H54 (cell line): ENCODE results near the gene MRPL54.

ENCODE experiments used
- DNase-seq: peaks from one replicate; pipeline ENCODE4 v3.0.0; 2011; ENCODE audit warnings: low spot score, mixed read lengths; ENCODE audit not compliant: insufficient read length
- FAIRE-seq: peaks from 3 replicates; lab custom pipeline; 2011; peaks lifted over from hg19 to GRCh38; lab: Jason Lieb, UNC
- POLR2A ChIP-seq: IDR thresholded peaks from 2 replicates; pipeline ENCODE4 v1.6.1; 2011; ENCODE audit warnings: low read depth, mild to moderate bottlenecking, low read length

Gene MRPL54

GRCh38 chr19:3762501-3763459, at the start of gene MRPL54:
Gene MRPL54 (plus strand): TSS chr19:3762682. CDS start chr19:3762701, 19 bp downstream.
- TF ChIP-seq POLR2A = peak; percentile 25; the same call in 1 of the 2 replicates
- FAIRE-seq (peak; percentile 81), DNase-seq (peak; percentile 98)

- no peak for TF ChIP-seq POLR2A
- no peak for FAIRE-seq
- no peak for DNase-seq
Measured at GRCh38 chr19:3716147-3716668, 46.3 kb upstream of the MRPL54 start.

GRCh38 chr19:3719868-3720267, 42.6 kb upstream of the MRPL54 start:
- no peak for TF ChIP-seq POLR2A
- FAIRE-seq (no peak), DNase-seq (no peak)

DNA sequence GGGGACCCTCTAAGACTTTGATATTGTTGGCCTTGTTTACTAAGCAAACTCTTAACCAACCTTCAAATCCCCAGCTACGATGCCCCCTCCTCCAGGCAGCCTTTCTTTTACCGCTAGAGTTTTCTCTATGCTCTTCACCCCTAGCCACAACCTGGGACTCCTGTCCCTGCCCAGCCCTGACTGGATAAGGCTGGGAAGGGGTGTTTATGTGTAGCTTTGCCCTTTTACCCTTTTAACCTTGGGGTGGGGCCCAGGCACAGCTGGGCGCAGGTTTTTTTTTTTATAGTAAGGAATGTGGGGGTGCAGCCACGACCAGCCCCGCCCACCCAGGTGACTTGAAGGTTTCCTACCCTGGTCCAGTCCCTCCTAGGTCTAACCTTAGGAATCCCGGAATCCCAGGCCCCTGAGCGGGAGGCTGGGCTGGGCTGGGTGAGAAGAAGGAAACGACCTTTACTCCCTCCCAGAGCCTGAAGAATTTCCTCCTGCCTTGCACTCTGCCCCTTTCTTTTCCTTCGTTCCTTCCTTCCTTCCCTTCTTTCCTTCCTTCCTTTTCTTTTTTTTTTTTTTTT, 42.0 kb upstream of the MRPL54 start:
- no peak for TF ChIP-seq POLR2A
- DNase-seq = no peak
- FAIRE-seq = no peak

- DNase-seq (peak; percentile 83), FAIRE-seq (no peak)
- TF ChIP-seq POLR2A = no peak
Measured at GRCh38 chr19:3721131-3721886, 41.2 kb upstream of the MRPL54 start.

- TF ChIP-seq POLR2A = no peak
- FAIRE-seq (no peak), DNase-seq (no peak)
Measured at GRCh38 chr19:3721887-3722442, 40.5 kb upstream of the MRPL54 start.

DNA sequence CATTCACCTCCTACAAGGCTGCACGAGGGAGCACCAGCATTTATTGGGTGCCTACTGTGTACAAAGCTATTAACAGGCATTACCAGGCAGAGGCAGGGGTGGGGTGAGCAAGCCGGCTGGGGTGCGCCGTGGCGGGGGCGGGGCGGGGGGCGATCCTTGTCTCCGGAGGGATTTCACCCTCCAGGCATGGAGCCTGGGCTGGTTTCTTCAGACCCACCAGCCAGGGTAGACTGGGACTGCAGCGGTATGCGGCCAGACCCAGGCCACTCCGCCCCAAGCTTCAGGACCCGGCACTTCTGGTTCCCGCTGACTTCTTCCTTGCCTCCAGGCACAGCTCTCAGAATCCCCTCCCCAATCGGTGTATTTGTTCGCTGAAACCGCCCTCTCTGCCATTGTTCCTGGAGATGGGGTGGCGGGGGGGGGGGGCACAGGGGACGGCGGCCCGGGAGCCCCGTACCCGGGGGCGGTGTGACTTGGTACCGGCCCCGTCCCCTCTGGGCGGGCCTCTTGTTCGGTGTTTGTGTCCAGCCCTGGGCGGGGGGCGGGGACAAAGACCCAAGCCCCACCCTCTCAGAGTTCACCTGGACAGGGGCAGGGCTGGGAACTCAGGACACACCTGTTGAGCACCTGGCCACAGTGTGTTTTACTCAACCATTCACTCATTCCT, 39.9 kb upstream of the MRPL54 start:
- DNase-seq = no peak
- TF ChIP-seq POLR2A = no peak
- no peak for FAIRE-seq

DNA sequence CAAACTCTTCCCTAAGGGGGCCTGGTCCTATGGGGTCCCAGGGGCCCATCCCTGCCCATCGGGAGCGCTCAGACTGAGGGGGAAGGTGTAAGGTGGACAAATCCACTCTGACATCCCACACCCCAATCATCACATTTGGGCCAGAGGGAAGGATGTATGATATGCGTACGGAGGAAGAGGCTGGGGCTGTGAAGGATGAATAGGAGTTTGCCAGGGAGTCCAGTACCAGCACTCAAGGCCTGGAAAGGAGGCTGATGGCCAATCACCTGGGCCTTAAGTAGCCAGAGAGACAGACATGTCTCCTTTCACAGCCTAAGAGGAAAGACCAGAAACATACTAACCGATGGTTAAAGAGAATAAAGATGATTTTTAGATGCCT, 39.4 kb upstream of the MRPL54 start:
- FAIRE-seq (no peak), DNase-seq (no peak)
- no peak for TF ChIP-seq POLR2A

GRCh38 chr19:3723883-3724282, 38.6 kb upstream of the MRPL54 start:
- DNase-seq (no peak), FAIRE-seq (no peak)
- TF ChIP-seq POLR2A = no peak

- no peak for DNase-seq
- no peak for FAIRE-seq
- TF ChIP-seq POLR2A = no peak
Measured at GRCh38 chr19:3725121-3725520, 37.4 kb upstream of the MRPL54 start.

- no peak for DNase-seq
- no peak for TF ChIP-seq POLR2A
- no peak for FAIRE-seq
Measured at GRCh38 chr19:3725640-3726310, 36.7 kb upstream of the MRPL54 start.

DNA sequence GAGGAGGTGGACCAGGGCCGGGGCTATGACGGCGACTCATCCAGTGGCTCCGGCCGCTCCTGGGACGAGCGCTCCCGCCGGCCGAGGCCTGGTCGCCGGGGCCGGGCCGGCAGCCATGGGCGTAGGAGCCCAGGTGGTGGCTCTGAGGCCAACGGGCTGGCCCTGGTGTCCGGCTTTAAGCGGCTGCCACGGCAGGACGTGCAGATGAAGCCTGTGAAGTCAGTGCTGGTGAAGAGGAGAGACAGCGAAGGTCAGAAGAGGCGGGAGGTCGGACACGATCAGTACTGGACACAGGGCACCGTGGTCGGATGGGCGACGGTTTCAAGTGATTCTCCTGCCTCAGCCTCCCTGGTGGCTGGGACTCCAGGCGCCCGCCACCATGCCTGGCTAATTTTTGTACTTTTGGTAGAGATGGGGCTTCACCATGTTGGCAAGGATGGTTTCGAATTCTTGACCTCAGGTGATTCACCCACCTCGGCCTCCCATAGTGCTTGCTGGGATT, 32.0 kb upstream of the MRPL54 start:
- no peak for FAIRE-seq
- DNase-seq = no peak
- TF ChIP-seq POLR2A = no peak

- FAIRE-seq (no peak), DNase-seq (no peak)
- TF ChIP-seq POLR2A = no peak
Measured at GRCh38 chr19:3732108-3732507, 30.4 kb upstream of the MRPL54 start.
